MCF 10A (cell line): ENCODE data around the gene EMC6. TPM values are rescaled to one million over a fixed set of nuclear protein-coding genes. Genes with fewer than 3 reads are reported as not detected.

Source experiments
- BruUV-seq: library from RNA; stranded (reverse); fragments of 400-500 nt; replicated peaks from 2 replicates; lab custom pipeline; 2021; lab: Mats Ljungman, UMichigan
- CTCF ChIA-PET: fragments of 300-600 bp; sonication (Branson Sonifier 250); formaldehyde crosslinking; extraction: SDS; loops from one replicate; lab custom pipeline; 2021; ENCODE audit warnings: antibody characterized with exemption, inconsistent platforms; lab: Yijun Ruan, JAX
- POLR2A ChIA-PET: fragments of 300-600, 350-650 bp; sonication (Branson Sonifier 250); formaldehyde crosslinking; extraction: SDS; loops from one replicate; lab custom pipeline; 2020; ENCODE audit warnings: antibody characterized with exemption, inconsistent platforms; lab: Yijun Ruan, JAX
- DNase-seq: peaks from one replicate; pipeline ENCODE4 v3.0.0-alpha.2; 2018; ENCODE audit not compliant: unreplicated experiment
- H3K27ac Mint-ChIP-seq: one replicate; pipeline ENCODE4 v1.8.0; 2022; ENCODE audit warnings: mild to moderate bottlenecking, low read depth, mixed read lengths; ENCODE audit not compliant: unreplicated experiment
- H3K27me3 Mint-ChIP-seq: one replicate; pipeline ENCODE4 v1.8.0; 2022; ENCODE audit warnings: mixed read lengths; ENCODE audit not compliant: insufficient read depth, unreplicated experiment
- H3K36me3 Mint-ChIP-seq: one replicate; pipeline ENCODE4 v1.8.0; 2022; ENCODE audit warnings: mild to moderate bottlenecking, moderate library complexity, mixed read lengths; ENCODE audit not compliant: insufficient read depth, unreplicated experiment
- H3K4me1 Mint-ChIP-seq: one replicate; pipeline ENCODE4 v1.8.0; 2022; ENCODE audit warnings: mixed read lengths; ENCODE audit not compliant: insufficient read depth, unreplicated experiment
- H3K4me3 Mint-ChIP-seq: one replicate; pipeline ENCODE4 v1.8.0; 2022; ENCODE audit warnings: mild to moderate bottlenecking, moderate library complexity, mixed read lengths; ENCODE audit not compliant: unreplicated experiment
- H3K9me3 Mint-ChIP-seq: one replicate; pipeline ENCODE4 v1.8.0; 2022; ENCODE audit warnings: mixed read lengths; ENCODE audit not compliant: unreplicated experiment
- intact Hi-C: fragments of 100-400 bp; cut with micrococcal nuclease; formaldehyde crosslinking; loops from 2 replicates; pipeline ENCODE4 v1.14.1; 2022
- total RNA-seq: library from RNA; stranded (reverse); gene quantifications from 2 replicates; pipeline ENCODE4 v1.2.3, GENCODE V29; 2022
- TF ChIP-seq, protein P1 (sequence below): fragments of 200-600 bp; IDR thresholded peaks from one replicate; pipeline ENCODE4 v1.8.0; 2022; ENCODE audit warnings: antibody characterized with exemption, mild to moderate bottlenecking; ENCODE audit not compliant: unreplicated experiment

EMC6 gene
- total RNA-seq, 1 experiment from 2014 or later, result 78.5 TPM

GRCh38 chr17:3712811-3713463, 44.3 kb downstream of the EMC6 start:
- intact Hi-C loops, result no loop called here
- ChIA-PET POLR2A (interaction anchor here (0.7 to 1.5 kb wide), 3 partner anchors 10 to 128 kb away, joined by 3 to 7 read pairs (median 3); no protein-coding TSS in a partner anchor), CTCF (interaction anchor here (1.5 kb wide), 1 partner anchor 30 kb away, joined by 3 read pairs; no protein-coding TSS in a partner anchor)
- H3K36me3 Mint-ChIP-seq, result peaks cover 49% of the 10 kb centered on the region
- no peak overlapping the region for H3K27ac Mint-ChIP-seq
- H3K9me3 Mint-ChIP-seq, result no peaks in the 10 kb centered on the region
- TF ChIP-seq, protein P1, sequence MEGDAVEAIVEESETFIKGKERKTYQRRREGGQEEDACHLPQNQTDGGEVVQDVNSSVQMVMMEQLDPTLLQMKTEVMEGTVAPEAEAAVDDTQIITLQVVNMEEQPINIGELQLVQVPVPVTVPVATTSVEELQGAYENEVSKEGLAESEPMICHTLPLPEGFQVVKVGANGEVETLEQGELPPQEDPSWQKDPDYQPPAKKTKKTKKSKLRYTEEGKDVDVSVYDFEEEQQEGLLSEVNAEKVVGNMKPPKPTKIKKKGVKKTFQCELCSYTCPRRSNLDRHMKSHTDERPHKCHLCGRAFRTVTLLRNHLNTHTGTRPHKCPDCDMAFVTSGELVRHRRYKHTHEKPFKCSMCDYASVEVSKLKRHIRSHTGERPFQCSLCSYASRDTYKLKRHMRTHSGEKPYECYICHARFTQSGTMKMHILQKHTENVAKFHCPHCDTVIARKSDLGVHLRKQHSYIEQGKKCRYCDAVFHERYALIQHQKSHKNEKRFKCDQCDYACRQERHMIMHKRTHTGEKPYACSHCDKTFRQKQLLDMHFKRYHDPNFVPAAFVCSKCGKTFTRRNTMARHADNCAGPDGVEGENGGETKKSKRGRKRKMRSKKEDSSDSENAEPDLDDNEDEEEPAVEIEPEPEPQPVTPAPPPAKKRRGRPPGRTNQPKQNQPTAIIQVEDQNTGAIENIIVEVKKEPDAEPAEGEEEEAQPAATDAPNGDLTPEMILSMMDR, result no peak
- DNase-seq, result no peak
- H3K4me3 Mint-ChIP-seq, result no peak overlapping the region
- BruUV-seq, result no TSS peak
- no peaks in the 10 kb centered on the region for H3K4me1 Mint-ChIP-seq
- no peaks in the 10 kb centered on the region for H3K27me3 Mint-ChIP-seq

DNA sequence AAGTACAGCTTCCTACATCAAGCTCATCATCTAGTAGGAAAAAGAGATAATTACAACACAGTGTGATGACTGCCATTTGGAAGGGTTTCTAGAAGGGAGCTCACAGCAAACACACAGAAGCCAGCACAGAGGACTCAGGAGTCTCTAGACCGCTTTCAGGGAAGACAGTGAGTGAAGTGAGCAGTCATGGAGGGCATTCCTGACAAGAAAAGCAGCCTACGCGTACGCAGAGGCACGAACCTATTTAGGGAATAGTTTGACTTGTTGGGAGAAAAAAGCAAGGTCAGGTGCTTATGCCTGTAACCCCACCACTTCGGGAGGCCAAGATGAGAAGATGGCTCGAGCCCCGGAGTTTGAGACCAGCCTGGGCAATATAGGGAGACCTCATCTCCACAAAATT, 46.7 kb downstream of the EMC6 start:
- intact Hi-C loops, result no loop called here
- no peaks in the 10 kb centered on the region for H3K27me3 Mint-ChIP-seq
- peaks cover 6% of the 10 kb centered on the region for H3K4me1 Mint-ChIP-seq
- H3K36me3 Mint-ChIP-seq, result peaks cover 68% of the 10 kb centered on the region
- DNase-seq, result no peak
- CTCF ChIA-PET, result interaction anchor here (0.5 kb wide), 1 partner anchor 33 kb away, joined by 4 read pairs; no protein-coding TSS in a partner anchor
- no peak overlapping the region for H3K4me3 Mint-ChIP-seq
- POLR2A ChIA-PET, result interaction anchor here (0.6 kb wide), 1 partner anchor 36 kb away, joined by 3 read pairs; no protein-coding TSS in a partner anchor
- H3K9me3 Mint-ChIP-seq, result no peaks in the 10 kb centered on the region
- TF ChIP-seq, protein P1, result no peak
- H3K27ac Mint-ChIP-seq, result no peak overlapping the region
- BruUV-seq, result no TSS peak

DNA sequence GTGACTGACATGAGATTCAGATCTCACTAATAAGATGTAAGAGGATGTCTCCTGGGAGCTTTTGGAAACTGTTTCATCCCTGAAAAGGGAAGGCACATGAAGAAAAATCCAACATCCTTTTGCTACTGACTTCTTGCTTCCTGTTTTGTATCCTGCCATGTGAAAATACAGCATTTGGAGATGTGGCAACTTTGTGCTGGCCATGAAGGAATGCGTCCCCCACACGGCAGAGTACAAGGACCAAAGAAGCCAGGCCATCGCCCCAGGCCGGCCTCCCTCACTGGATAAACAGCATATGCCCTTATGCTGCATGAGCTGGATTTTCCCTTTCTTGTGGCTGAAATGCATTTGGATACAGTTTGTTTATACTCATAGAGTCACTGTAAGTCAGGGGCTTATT, 49.6 kb downstream of the EMC6 start:
- no TSS peak for BruUV-seq
- peaks cover 67% of the 10 kb centered on the region for H3K36me3 Mint-ChIP-seq
- TF ChIP-seq, protein P1, result no peak
- no peak overlapping the region for H3K27ac Mint-ChIP-seq
- DNase-seq, result no peak
- no peaks in the 10 kb centered on the region for H3K9me3 Mint-ChIP-seq
- POLR2A ChIA-PET, result interaction anchor here (0.6 kb wide), 1 partner anchor 1382 kb away, joined by 3 read pairs; the partner anchor contains the start of gene TSR1
- intact Hi-C loops, result no loop called here
- CTCF ChIA-PET, result no interaction called here
- H3K4me1 Mint-ChIP-seq, result peaks cover 23% of the 10 kb centered on the region
- no peaks in the 10 kb centered on the region for H3K27me3 Mint-ChIP-seq
- H3K4me3 Mint-ChIP-seq, result no peak overlapping the region

DNA sequence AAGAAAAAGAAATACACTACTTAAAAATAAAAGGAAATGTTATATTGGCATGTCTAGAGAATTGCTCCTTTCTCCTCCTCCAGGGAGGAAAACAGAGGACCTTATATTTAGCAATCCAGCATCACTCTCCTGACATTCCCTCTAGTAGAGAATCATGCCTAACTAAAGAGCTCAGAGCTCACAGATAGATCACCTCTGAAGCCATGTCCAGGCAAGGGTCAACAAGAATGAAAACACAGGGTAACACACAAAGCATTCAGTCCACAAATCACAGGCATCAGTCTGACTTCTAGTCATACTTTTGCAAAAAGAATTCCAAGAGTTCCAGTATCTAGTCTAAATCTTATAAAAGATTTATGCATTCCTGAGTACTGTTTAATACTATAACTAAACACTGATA, 50.7 kb downstream of the EMC6 start:
- Mint-ChIP-seq H3K9me3 (no peaks in the 10 kb centered on the region), H3K27me3 (no peaks in the 10 kb centered on the region), H3K36me3 (peaks cover 62% of the 10 kb centered on the region), H3K4me1 (peaks cover 23% of the 10 kb centered on the region), H3K4me3 (no peak overlapping the region), H3K27ac (no peak overlapping the region)
- ChIA-PET POLR2A (interaction anchor here (0.7 to 1.6 kb wide), 2 partner anchors 145 to 423 kb away, joined by 4 to 5 read pairs; partner anchors contain the start of genes CYB5D2 and ZZEF1), CTCF (interaction anchor here (0.6 kb wide), 2 partner anchors 20 to 322 kb away, joined by 3 read pairs; no protein-coding TSS in a partner anchor)
- DNase-seq, result no peak
- TF ChIP-seq, protein P1, result no peak
- intact Hi-C loops, result no loop called here
- no TSS peak for BruUV-seq

Other genes starting within 250 kb of the EMC6 start
- gene OR1E2, start 235.0 kb upstream of the EMC6 start, total RNA-seq, result not detected in 2 replicates
- not detected in 2 replicates for gene SPATA22, start 197.0 kb upstream of the EMC6 start, total RNA-seq
- gene ASPA, start 192.8 kb upstream of the EMC6 start, total RNA-seq, result 0.54 TPM in 2 replicates
- 4.4 and 5.4 TPM in 2 replicates for gene TRPV3, start 111.0 kb upstream of the EMC6 start, total RNA-seq
- gene TRPV1, start 59.4 kb upstream of the EMC6 start, total RNA-seq, result 2.7 and 5.4 TPM in 2 replicates
- 6.3 and 8.3 TPM in 2 replicates for gene SHPK, start 32.6 kb upstream of the EMC6 start, total RNA-seq
- gene CTNS, start 32.1 kb upstream of the EMC6 start, total RNA-seq, result 7.1 and 11.4 TPM in 2 replicates
- gene TAX1BP3, start 234 bp upstream of the EMC6 start, total RNA-seq, result 130 and 147 TPM in 2 replicates
- gene P2RX5, start 27.3 kb downstream of the EMC6 start, total RNA-seq, result 4.8 and 4.9 TPM in 2 replicates
- 3.7 and 6.4 TPM in 2 replicates for gene HASPIN, start 55.1 kb downstream of the EMC6 start, total RNA-seq
- gene ITGAE, start 132.4 kb downstream of the EMC6 start, total RNA-seq, result 23.8 and 26.6 TPM in 2 replicates
- gene NCBP3, start 177.4 kb downstream of the EMC6 start, total RNA-seq, result 47.1 and 52.5 TPM in 2 replicates
- gene CAMKK1, start 224.2 kb downstream of the EMC6 start, total RNA-seq, result 3.8 and 4.3 TPM in 2 replicates
- gene P2RX1, start 247.7 kb downstream of the EMC6 start, total RNA-seq, result not detected in 2 replicates